IPS DF 19.7 (cell line): ENCODE measurements around the gene MAP2K4.

Source experiments
- DNase-seq: peaks from one replicate; pipeline ENCODE4 v3.0.0-alpha.2; 2013; ENCODE audit warnings: low read depth, low spot score

The MAP2K4 gene

GRCh38 chr17:12037970-12038369 is 17.3 kb downstream of the MAP2K4 start:
- no peak for DNase-seq

- DNase-seq, result no peak
Observed at GRCh38 chr17:12040478-12040877, 19.8 kb downstream of the MAP2K4 start.

GRCh38 chr17:12041312-12041711 is 20.6 kb downstream of the MAP2K4 start:
- no peak for DNase-seq

- DNase-seq, result no peak
Observed at GRCh38 chr17:12043702-12044101, 23.0 kb downstream of the MAP2K4 start.

- peak; percentile 47 for DNase-seq
Observed at GRCh38 chr17:12046786-12047185, 26.1 kb downstream of the MAP2K4 start.

GRCh38 chr17:12047681-12048376 is 27.2 kb downstream of the MAP2K4 start:
- no peak for DNase-seq

- DNase-seq, result no peak
Observed at GRCh38 chr17:12048843-12049473, 28.3 kb downstream of the MAP2K4 start.

- no peak for DNase-seq
Observed at GRCh38 chr17:12050646-12051225, 30.1 kb downstream of the MAP2K4 start.

- no peak for DNase-seq
Observed at GRCh38 chr17:12053552-12053951, 32.9 kb downstream of the MAP2K4 start.

- no peak for DNase-seq
Observed at GRCh38 chr17:12055889-12056288, 35.2 kb downstream of the MAP2K4 start.

GRCh38 chr17:12057520-12057919 is 36.8 kb downstream of the MAP2K4 start:
- DNase-seq, result no peak

GRCh38 chr17:12058535-12058934 is 37.9 kb downstream of the MAP2K4 start:
- no peak for DNase-seq

- no peak for DNase-seq
Observed at GRCh38 chr17:12062249-12062648, 41.6 kb downstream of the MAP2K4 start.

- no peak for DNase-seq
Observed at GRCh38 chr17:12064395-12064794, 43.7 kb downstream of the MAP2K4 start.

- DNase-seq, result no peak
Observed at GRCh38 chr17:12067485-12067884, 46.8 kb downstream of the MAP2K4 start.

- no peak for DNase-seq
Observed at GRCh38 chr17:12068946-12069345, 48.3 kb downstream of the MAP2K4 start.

- no peak for DNase-seq
Observed at GRCh38 chr17:12070561-12070960, 49.9 kb downstream of the MAP2K4 start.

GRCh38 chr17:12074346-12074745 is 53.7 kb downstream of the MAP2K4 start:
- DNase-seq, result no peak

GRCh38 chr17:12077773-12078172 is 57.1 kb downstream of the MAP2K4 start:
- DNase-seq, result no peak

- no peak for DNase-seq
Observed at GRCh38 chr17:12078791-12079190, 58.1 kb downstream of the MAP2K4 start.

GRCh38 chr17:12081720-12082119 is 61.0 kb downstream of the MAP2K4 start:
- DNase-seq, result no peak

GRCh38 chr17:12085076-12085949 is 64.6 kb downstream of the MAP2K4 start:
- DNase-seq, result no peak
